GM18870 (cell line): Measurements from ENCODE around the gene ALG5.

Experiments used
- ATAC-seq: cut with Tn5 transposase; IDR thresholded peaks from one replicate; pipeline ENCODE4 v1.9.1; 2021; ENCODE audit warnings: moderate library complexity; ENCODE audit not compliant: unreplicated experiment

The ALG5 gene

GRCh38 chr13:36917311-36917710 is 81.8 kb downstream of the ALG5 start:
- no peak for ATAC-seq

DNA sequence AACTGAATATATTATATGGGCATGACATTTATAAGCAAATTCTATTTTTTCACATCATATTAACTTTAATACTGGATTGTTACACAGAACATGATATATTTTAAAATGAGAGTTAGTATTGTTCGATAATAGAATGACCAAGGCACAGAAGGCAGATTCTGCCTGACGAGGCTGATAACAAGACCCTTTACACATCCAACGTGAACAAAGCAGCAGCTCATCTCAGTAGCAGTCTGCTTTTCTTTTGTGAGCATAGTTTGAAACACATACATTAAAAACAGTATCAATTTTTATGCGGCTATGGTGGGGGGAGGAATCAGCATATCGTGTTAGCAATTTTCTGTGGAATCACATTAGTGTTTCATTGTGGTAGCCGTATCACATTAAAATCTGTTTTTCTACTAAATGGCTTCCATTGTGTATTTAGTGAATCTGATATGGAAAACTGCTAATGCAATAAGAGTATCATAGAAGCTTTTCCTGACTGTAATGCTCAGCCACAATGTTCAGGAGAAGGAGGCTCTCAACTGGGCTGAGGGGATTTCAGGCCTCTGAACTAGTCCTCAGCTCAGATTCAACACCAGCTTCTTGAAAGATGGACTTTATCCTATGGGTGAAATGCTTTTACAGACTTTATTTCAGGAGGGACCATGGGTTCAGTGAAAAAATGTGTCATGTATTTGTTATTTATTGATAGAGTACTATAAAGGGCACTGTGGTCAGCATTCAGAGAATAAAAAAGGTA is 83.1 kb downstream of the ALG5 start:
- ATAC-seq = no peak

GRCh38 chr13:36915106-36915505 is 84.0 kb downstream of the ALG5 start:
- no peak for ATAC-seq

- ATAC-seq = no peak
Observed at GRCh38 chr13:36914648-36915047, 84.5 kb downstream of the ALG5 start.

DNA sequence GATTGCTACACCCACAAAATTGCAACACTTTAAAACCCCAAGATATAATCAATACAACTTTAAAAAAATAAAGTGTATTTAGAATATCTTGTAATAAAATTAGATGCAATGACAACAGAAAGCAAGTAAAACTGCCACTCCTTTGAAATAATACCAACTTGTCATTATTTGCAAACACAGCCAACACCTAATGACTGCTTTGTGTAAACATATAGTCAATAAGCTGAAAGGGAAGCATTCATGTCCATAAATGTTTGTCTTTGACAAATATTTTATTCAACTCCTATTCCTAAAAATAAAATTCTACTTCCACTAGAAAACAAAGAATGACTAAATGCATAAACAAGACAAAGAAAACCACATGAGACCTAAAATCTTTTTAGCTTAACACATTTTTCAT is 85.7 kb downstream of the ALG5 start:
- ATAC-seq = no peak

- no peak for ATAC-seq
Observed at GRCh38 chr13:36912973-36913372, 86.2 kb downstream of the ALG5 start.

- ATAC-seq = no peak
Observed at GRCh38 chr13:36912369-36912768, 86.8 kb downstream of the ALG5 start.

DNA sequence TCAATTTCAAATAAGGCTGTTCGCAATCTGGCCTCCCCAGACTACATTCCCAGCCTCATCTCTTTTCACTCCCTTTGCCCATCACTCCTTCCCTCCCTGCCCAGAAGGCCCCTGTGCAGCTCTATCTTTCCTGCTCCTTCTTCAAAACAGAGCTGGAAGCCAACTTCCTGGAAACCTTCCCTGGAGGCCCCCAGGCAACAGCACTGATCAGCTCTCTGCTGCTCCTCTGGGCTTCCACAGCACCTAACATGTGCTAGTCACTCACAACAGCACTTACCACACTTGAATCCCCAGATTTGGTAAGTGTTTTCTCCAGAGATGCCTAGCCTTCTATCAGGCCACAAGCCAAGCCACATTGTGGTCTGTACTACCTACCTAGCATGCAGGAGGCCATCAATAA is 88.6 kb downstream of the ALG5 start:
- ATAC-seq = no peak

- ATAC-seq = no peak
Observed at GRCh38 chr13:36907821-36908220, 91.3 kb downstream of the ALG5 start.

DNA sequence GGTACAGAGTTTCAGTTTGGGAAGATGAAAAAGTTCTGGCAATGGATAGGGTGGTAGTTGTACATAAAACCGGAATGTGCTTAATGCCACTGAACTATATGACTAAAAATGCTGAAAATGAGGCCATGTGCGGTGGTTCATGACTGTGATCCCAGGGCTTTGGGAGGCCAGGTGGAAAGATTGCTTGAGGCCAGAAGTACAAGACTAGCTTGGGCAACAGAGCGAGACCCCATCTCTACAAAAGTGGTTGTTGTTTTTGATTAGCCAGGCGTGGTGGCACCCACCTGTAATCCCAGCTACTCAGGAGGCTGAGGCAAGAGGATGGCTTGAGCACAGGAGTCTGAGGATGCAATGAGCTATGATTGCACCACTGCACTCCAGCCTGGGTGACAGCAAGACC is 91.9 kb downstream of the ALG5 start:
- ATAC-seq = no peak

GRCh38 chr13:36905944-36906343 is 93.2 kb downstream of the ALG5 start:
- no peak for ATAC-seq

- no peak for ATAC-seq
Observed at GRCh38 chr13:36903925-36904595, 95.1 kb downstream of the ALG5 start.
